Measurements from ENCODE around the gene C1QTNF12. TPM values are rescaled to one million over a fixed set of nuclear protein-coding genes. Genes with fewer than 3 reads are reported as not detected.

The C1QTNF12 gene
- polyA plus RNA-seq, 1 of the 3 experiments (the other 2 are of a cell fraction) = 0.59 TPM

DNA sequence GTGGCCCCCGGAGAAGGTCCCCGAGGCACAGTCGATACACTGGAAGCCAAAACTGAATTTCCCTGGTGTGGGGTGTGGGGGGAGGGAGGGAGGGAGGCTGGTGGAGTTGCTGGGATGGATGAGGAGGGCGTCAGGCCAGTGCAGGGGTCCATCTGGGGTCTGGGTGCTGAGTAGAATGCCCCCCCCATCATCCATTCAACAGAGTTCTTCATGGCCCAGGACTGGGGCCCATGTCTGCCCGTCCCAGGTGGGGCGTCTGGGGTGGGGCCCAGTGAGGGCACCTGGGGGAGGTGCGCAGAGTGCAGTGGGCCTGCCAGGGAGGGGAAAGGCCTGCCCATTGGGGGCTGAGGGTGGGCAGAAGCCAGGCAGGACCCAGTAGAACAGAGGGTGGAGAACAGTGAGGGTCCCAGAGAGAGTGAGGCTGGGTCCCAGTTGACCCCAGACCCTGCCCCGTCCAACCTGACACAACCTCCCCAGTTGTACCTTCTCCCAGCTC is 42.0 kb downstream of the C1QTNF12 start:
- no peak overlapping the region for H3K9ac ChIP-seq
- H3K9me2 ChIP-seq = no peaks in the 10 kb centered on the region
- H3F3A ChIP-seq (replicated peaks; ENCODE audit: insufficient read depth) = no peaks in the 10 kb centered on the region
- ChIA-PET POLR2A (no interaction called here), CTCF (interaction anchor here (3.8 kb wide), 1 partner anchor 82 kb away, joined by 16 read pairs; no protein-coding TSS in a partner anchor)
- H3K79me2 ChIP-seq (ENCODE audit: insufficient read depth) = no peaks in the 10 kb centered on the region
- peaks cover 7% of the 10 kb centered on the region; the same call in 1 of the 2 replicates for H3K27me3 ChIP-seq (ENCODE audit: insufficient read depth)
- H3K4me1 ChIP-seq (ENCODE audit: control insufficient read depth in 1 of 2, insufficient read depth in 2 of 2, low read depth in 1 of 2, low read length in 1 of 2) = peaks cover 3 to 8% of the 10 kb centered on the region in 2 experiments; a peak in 1 of 4 replicates
- H3K27ac ChIP-seq (ENCODE audit: low read depth in 2 of 2, low read length in 1 of 2) = no peak overlapping the region
- no peaks in the 10 kb centered on the region for H3K36me3 ChIP-seq (replicated peaks in 1 of 2; ENCODE audit: control insufficient read depth in 1 of 2, insufficient read depth in 2 of 2, low read length in 1 of 2)
- H3K9me3 ChIP-seq = no peaks in the 10 kb centered on the region
- 54% methylated on average over 2 of the region's 8 CpGs for WGBS (ENCODE audit: low lambda C conversion rate)
- TF ChIP-seq MXI1 (IDR thresholded peaks at IDR 0.05; ENCODE audit: low read depth, low read length) (no peak), SIN3A (IDR thresholded peaks at IDR 0.05; ENCODE audit: borderline replicate concordance, low read depth, low read length) (no peak), MEF2A (IDR thresholded peaks at IDR 0.05; ENCODE audit: borderline replicate concordance, low read depth) (no peak), GABPA (IDR thresholded peaks at IDR 0.05; ENCODE audit: low read depth) (no peak), FOXJ3 (CRISPR knock-in tag; IDR thresholded peaks at IDR 0.05) (no peak), CHD2 (IDR thresholded peaks at IDR 0.05; ENCODE audit: low read length, partially characterized antibody) (no peak), RAD21 (IDR thresholded peaks at IDR 0.05; ENCODE audit: low read length) (no peak), EP300 (IDR thresholded peaks at IDR 0.05; ENCODE audit: borderline replicate concordance in 1 of 2, low read depth in 1 of 2, low read length in 1 of 2) (no peak), TAF1 (IDR thresholded peaks at IDR 0.05; ENCODE audit: borderline replicate concordance, low read depth, low read length) (no peak), NRF1 (IDR thresholded peaks at IDR 0.05; ENCODE audit: low read depth, low read length) (no peak), TCF12 (IDR thresholded peaks at IDR 0.05) (no peak), TEAD4 (IDR thresholded peaks at IDR 0.05; ENCODE audit: borderline replicate concordance, insufficient read depth) (no peak), RCOR1 (IDR thresholded peaks at IDR 0.05; ENCODE audit: low read length) (no peak), EZH2phosphoT487 (IDR thresholded peaks at IDR 0.05; ENCODE audit: borderline replicate concordance, low read depth) (no peak)
- TF ChIP-seq, protein P1, sequence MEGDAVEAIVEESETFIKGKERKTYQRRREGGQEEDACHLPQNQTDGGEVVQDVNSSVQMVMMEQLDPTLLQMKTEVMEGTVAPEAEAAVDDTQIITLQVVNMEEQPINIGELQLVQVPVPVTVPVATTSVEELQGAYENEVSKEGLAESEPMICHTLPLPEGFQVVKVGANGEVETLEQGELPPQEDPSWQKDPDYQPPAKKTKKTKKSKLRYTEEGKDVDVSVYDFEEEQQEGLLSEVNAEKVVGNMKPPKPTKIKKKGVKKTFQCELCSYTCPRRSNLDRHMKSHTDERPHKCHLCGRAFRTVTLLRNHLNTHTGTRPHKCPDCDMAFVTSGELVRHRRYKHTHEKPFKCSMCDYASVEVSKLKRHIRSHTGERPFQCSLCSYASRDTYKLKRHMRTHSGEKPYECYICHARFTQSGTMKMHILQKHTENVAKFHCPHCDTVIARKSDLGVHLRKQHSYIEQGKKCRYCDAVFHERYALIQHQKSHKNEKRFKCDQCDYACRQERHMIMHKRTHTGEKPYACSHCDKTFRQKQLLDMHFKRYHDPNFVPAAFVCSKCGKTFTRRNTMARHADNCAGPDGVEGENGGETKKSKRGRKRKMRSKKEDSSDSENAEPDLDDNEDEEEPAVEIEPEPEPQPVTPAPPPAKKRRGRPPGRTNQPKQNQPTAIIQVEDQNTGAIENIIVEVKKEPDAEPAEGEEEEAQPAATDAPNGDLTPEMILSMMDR (IDR thresholded peaks at IDR 0.05) = no peak
- TF ChIP-seq, protein P2, sequence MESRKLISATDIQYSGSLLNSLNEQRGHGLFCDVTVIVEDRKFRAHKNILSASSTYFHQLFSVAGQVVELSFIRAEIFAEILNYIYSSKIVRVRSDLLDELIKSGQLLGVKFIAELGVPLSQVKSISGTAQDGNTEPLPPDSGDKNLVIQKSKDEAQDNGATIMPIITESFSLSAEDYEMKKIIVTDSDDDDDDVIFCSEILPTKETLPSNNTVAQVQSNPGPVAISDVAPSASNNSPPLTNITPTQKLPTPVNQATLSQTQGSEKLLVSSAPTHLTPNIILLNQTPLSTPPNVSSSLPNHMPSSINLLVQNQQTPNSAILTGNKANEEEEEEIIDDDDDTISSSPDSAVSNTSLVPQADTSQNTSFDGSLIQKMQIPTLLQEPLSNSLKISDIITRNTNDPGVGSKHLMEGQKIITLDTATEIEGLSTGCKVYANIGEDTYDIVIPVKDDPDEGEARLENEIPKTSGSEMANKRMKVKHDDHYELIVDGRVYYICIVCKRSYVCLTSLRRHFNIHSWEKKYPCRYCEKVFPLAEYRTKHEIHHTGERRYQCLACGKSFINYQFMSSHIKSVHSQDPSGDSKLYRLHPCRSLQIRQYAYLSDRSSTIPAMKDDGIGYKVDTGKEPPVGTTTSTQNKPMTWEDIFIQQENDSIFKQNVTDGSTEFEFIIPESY (IDR thresholded peaks at IDR 0.05; ENCODE audit: borderline replicate concordance, low read depth) = no peak
- TF ChIP-seq, protein P3, sequence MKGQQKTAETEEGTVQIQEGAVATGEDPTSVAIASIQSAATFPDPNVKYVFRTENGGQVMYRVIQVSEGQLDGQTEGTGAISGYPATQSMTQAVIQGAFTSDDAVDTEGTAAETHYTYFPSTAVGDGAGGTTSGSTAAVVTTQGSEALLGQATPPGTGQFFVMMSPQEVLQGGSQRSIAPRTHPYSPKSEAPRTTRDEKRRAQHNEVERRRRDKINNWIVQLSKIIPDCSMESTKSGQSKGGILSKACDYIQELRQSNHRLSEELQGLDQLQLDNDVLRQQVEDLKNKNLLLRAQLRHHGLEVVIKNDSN (IDR thresholded peaks at IDR 0.05; ENCODE audit: borderline replicate concordance, low read depth) = no peak
- TF ChIP-seq, protein P4, sequence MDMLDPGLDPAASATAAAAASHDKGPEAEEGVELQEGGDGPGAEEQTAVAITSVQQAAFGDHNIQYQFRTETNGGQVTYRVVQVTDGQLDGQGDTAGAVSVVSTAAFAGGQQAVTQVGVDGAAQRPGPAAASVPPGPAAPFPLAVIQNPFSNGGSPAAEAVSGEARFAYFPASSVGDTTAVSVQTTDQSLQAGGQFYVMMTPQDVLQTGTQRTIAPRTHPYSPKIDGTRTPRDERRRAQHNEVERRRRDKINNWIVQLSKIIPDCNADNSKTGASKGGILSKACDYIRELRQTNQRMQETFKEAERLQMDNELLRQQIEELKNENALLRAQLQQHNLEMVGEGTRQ (IDR thresholded peaks at IDR 0.05; ENCODE audit: borderline replicate concordance, low read depth, low read length) = no peak
- H3K4me2 ChIP-seq = no peak overlapping the region
- no peak overlapping the region for H3K4me3 ChIP-seq (ENCODE audit: low read depth in 2 of 2, low read length in 1 of 2)
- DNase-seq = peak; percentile 24
- H2AFZ ChIP-seq (ENCODE audit: low read depth) = no peak overlapping the region
- no peaks in the 10 kb centered on the region for H4K20me1 ChIP-seq (ENCODE audit: insufficient read depth)

Measured in SK-N-SH (cell line).